ENCODE measurements around the gene LIPT2.

The LIPT2 gene

GRCh38 chr11:74462009-74462408 lies 31.5 kb downstream of the LIPT2 start:
- no peak overlapping the region for H3K4me2 ChIP-seq (ENCODE audit: insufficient read depth, low read length, poor library complexity, severe bottlenecking)
- H2AK5ac ChIP-seq (ENCODE audit: low read depth, low read length) = no peak overlapping the region
- H3K4ac ChIP-seq (ENCODE audit: low read length) = no peak overlapping the region
- no peak overlapping the region for H2BK5ac ChIP-seq (ENCODE audit: low read length)
- H3K79me1 ChIP-seq (ENCODE audit: low read depth, low read length) = no peaks in the 10 kb centered on the region
- DNase-seq (ENCODE audit: low spot score) = no peak
- H3K4me1 ChIP-seq (ENCODE audit: control insufficient read depth in 2 of 2, insufficient read depth in 1 of 2, low read depth in 1 of 2, low read length in 2 of 2) = peaks cover 0 to 11% of the 10 kb centered on the region in 2 donors
- no peak overlapping the region for H3K4me3 ChIP-seq (ENCODE audit: low read length in 2 of 2)
- H2BK15ac ChIP-seq (ENCODE audit: low read length) = peak overlapping the region; percentile 29
- no peak overlapping the region for H2BK12ac ChIP-seq (ENCODE audit: low read length)
- no peak overlapping the region for H3K18ac ChIP-seq (ENCODE audit: low read length)
- no peaks in the 10 kb centered on the region for H3K9me3 ChIP-seq (replicated peaks in 1 of 2; ENCODE audit: control insufficient read depth in 2 of 2, insufficient read depth in 1 of 2, low read depth in 1 of 2, low read length in 2 of 2)
- no peak overlapping the region for H3K14ac ChIP-seq (ENCODE audit: low read length)
- H3K27me3 ChIP-seq (ENCODE audit: control insufficient read depth in 3 of 3, insufficient read depth in 3 of 3, low read depth in 1 of 3, low read length in 3 of 3) = peaks cover 0 to 25% (median 4%) of the 10 kb centered on the region in 3 experiments
- H2BK120ac ChIP-seq (ENCODE audit: low read depth, low read length) = no peak overlapping the region
- H3K9ac ChIP-seq (ENCODE audit: low read depth, low read length, poor library complexity) = no peak overlapping the region
- H4K8ac ChIP-seq (ENCODE audit: low read depth, low read length) = no peak overlapping the region
- H3K23ac ChIP-seq (ENCODE audit: low read depth, low read length, poor library complexity) = no peak overlapping the region
- no peak overlapping the region for H4K91ac ChIP-seq (ENCODE audit: low read depth, low read length, poor library complexity)
- WGBS, 2 donors (ENCODE audit: extremely low coverage in 2 of 2, insufficient read length in 2 of 2, insufficient replicate concordance in 1 of 2) = no CpG with 5 or more reads among the region's 2 CpGs
- H2AFZ ChIP-seq (ENCODE audit: low read length) = peak overlapping the region; percentile 83
- no peak overlapping the region for H3K27ac ChIP-seq (replicated peaks; ENCODE audit: low read length)
- H3K36me3 ChIP-seq (replicated peaks in 1 of 2; ENCODE audit: control insufficient read depth in 2 of 2, insufficient read depth in 2 of 2, low read length in 2 of 2) = no peaks in the 10 kb centered on the region

DNA sequence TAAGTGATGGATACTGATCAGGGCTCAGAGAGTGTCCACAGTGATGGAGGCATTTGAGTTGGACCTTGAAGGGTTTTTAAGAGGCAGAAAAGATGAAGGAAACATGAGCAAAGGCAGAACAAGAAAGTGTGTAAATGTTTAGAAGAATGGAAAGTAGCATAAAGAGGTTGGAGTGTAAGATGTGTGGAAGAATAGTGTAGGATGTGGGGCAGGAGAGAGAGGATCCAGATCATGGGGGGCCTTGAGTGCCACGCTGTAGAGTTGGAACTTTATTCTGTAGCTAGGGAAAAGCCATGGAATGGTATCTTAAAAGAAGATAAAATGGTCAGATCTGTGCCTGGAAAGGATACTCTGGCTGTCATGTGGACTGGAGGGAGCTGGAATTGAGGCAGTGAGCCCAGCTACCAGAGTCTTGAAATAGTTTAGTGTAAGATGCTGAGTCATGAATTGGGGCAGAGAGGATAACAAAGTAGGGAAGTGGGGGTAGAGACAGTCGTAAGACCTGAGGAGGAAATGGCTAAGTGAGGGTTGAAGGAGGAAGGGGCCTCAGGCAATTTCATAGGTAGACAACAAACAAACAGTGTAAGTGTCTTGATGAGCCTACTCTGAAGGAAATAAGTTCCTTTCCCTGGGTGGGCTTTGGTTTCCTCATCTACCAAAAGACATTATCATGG lies 32.9 kb downstream of the LIPT2 start:
- H2BK120ac ChIP-seq (ENCODE audit: low read depth, low read length) = no peak overlapping the region
- H3K4ac ChIP-seq (ENCODE audit: low read length) = no peak overlapping the region
- no peak overlapping the region for H4K91ac ChIP-seq (ENCODE audit: low read depth, low read length, poor library complexity)
- no peak overlapping the region for H3K23ac ChIP-seq (ENCODE audit: low read depth, low read length, poor library complexity)
- H2BK5ac ChIP-seq (ENCODE audit: low read length) = no peak overlapping the region
- H3K4me3 ChIP-seq (ENCODE audit: low read length in 2 of 2) = no peak overlapping the region
- no peak overlapping the region for H2BK12ac ChIP-seq (ENCODE audit: low read length)
- H2AFZ ChIP-seq (ENCODE audit: low read length) = no peak overlapping the region
- no peaks in the 10 kb centered on the region for H3K36me3 ChIP-seq (replicated peaks in 1 of 2; ENCODE audit: control insufficient read depth in 2 of 2, insufficient read depth in 2 of 2, low read length in 2 of 2)
- no peak overlapping the region for H4K8ac ChIP-seq (ENCODE audit: low read depth, low read length)
- no peak overlapping the region for H3K27ac ChIP-seq (replicated peaks; ENCODE audit: low read length)
- no peak overlapping the region for H2BK15ac ChIP-seq (ENCODE audit: low read length)
- no peak overlapping the region for H3K18ac ChIP-seq (ENCODE audit: low read length)
- no peaks in the 10 kb centered on the region for H3K79me1 ChIP-seq (ENCODE audit: low read depth, low read length)
- no peak overlapping the region for H3K9ac ChIP-seq (ENCODE audit: low read depth, low read length, poor library complexity)
- no peak overlapping the region for H2AK5ac ChIP-seq (ENCODE audit: low read depth, low read length)
- H3K4me2 ChIP-seq (ENCODE audit: insufficient read depth, low read length, poor library complexity, severe bottlenecking) = no peak overlapping the region
- no peak overlapping the region for H3K14ac ChIP-seq (ENCODE audit: low read length)
- H3K9me3 ChIP-seq (replicated peaks in 1 of 2; ENCODE audit: control insufficient read depth in 2 of 2, insufficient read depth in 1 of 2, low read depth in 1 of 2, low read length in 2 of 2) = no peaks in the 10 kb centered on the region
- H3K27me3 ChIP-seq (ENCODE audit: control insufficient read depth in 3 of 3, insufficient read depth in 3 of 3, low read depth in 1 of 3, low read length in 3 of 3) = peaks cover 0 to 21% (median 0%) of the 10 kb centered on the region in 3 experiments
- H3K4me1 ChIP-seq (ENCODE audit: control insufficient read depth in 2 of 2, insufficient read depth in 1 of 2, low read depth in 1 of 2, low read length in 2 of 2) = peaks cover 0 to 8% of the 10 kb centered on the region in 2 donors
- WGBS, 2 donors (ENCODE audit: extremely low coverage in 2 of 2, insufficient read length in 2 of 2, insufficient replicate concordance in 1 of 2) = no CpG with 5 or more reads among the region's 2 CpGs
- no peak for DNase-seq (ENCODE audit: low spot score)

DNA sequence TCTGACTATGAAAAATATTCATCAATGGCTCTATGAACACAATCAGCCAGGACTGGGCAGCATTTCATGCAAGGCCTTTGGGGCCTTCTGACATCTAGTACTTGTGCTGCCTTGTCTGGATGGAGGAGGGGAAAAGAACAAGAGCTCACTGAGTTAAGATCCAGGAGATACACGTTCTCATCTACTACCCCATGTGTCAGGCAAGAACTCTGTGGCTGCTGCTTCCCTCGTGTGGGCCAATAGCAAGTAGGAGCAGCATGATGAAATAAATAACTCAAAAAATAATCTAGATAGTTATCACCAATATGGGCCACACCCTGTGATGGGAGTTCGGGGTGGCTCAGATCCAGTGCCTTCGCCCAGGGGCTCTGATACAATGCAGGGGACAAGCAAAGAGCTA lies 33.5 kb downstream of the LIPT2 start:
- no peak overlapping the region for H2BK15ac ChIP-seq (ENCODE audit: low read length)
- no peak for DNase-seq (ENCODE audit: low spot score)
- no peaks in the 10 kb centered on the region for H3K79me1 ChIP-seq (ENCODE audit: low read depth, low read length)
- H3K14ac ChIP-seq (ENCODE audit: low read length) = no peak overlapping the region
- peaks cover 0 to 8% of the 10 kb centered on the region in 2 donors for H3K4me1 ChIP-seq (ENCODE audit: control insufficient read depth in 2 of 2, insufficient read depth in 1 of 2, low read depth in 1 of 2, low read length in 2 of 2)
- H4K91ac ChIP-seq (ENCODE audit: low read depth, low read length, poor library complexity) = no peak overlapping the region
- H3K36me3 ChIP-seq (replicated peaks in 1 of 2; ENCODE audit: control insufficient read depth in 2 of 2, insufficient read depth in 2 of 2, low read length in 2 of 2) = no peaks in the 10 kb centered on the region
- H2BK5ac ChIP-seq (ENCODE audit: low read length) = no peak overlapping the region
- no peak overlapping the region for H4K8ac ChIP-seq (ENCODE audit: low read depth, low read length)
- no peak overlapping the region for H3K4me2 ChIP-seq (ENCODE audit: insufficient read depth, low read length, poor library complexity, severe bottlenecking)
- H2BK120ac ChIP-seq (ENCODE audit: low read depth, low read length) = no peak overlapping the region
- WGBS, 2 donors (ENCODE audit: extremely low coverage in 2 of 2, insufficient read length in 2 of 2, insufficient replicate concordance in 1 of 2) = no CpG with 5 or more reads among the region's 4 CpGs
- no peak overlapping the region for H2BK12ac ChIP-seq (ENCODE audit: low read length)
- H3K27me3 ChIP-seq (ENCODE audit: control insufficient read depth in 3 of 3, insufficient read depth in 3 of 3, low read depth in 1 of 3, low read length in 3 of 3) = peaks cover 0 to 17% (median 0%) of the 10 kb centered on the region in 3 experiments
- no peak overlapping the region for H3K27ac ChIP-seq (replicated peaks; ENCODE audit: low read length)
- H3K9me3 ChIP-seq (replicated peaks in 1 of 2; ENCODE audit: control insufficient read depth in 2 of 2, insufficient read depth in 1 of 2, low read depth in 1 of 2, low read length in 2 of 2) = no peaks in the 10 kb centered on the region
- no peak overlapping the region for H2AFZ ChIP-seq (ENCODE audit: low read length)
- no peak overlapping the region for H3K23ac ChIP-seq (ENCODE audit: low read depth, low read length, poor library complexity)
- no peak overlapping the region for H2AK5ac ChIP-seq (ENCODE audit: low read depth, low read length)
- H3K18ac ChIP-seq (ENCODE audit: low read length) = no peak overlapping the region
- no peak overlapping the region for H3K9ac ChIP-seq (ENCODE audit: low read depth, low read length, poor library complexity)
- H3K4me3 ChIP-seq (ENCODE audit: low read length in 2 of 2) = no peak overlapping the region
- H3K4ac ChIP-seq (ENCODE audit: low read length) = no peak overlapping the region

DNA sequence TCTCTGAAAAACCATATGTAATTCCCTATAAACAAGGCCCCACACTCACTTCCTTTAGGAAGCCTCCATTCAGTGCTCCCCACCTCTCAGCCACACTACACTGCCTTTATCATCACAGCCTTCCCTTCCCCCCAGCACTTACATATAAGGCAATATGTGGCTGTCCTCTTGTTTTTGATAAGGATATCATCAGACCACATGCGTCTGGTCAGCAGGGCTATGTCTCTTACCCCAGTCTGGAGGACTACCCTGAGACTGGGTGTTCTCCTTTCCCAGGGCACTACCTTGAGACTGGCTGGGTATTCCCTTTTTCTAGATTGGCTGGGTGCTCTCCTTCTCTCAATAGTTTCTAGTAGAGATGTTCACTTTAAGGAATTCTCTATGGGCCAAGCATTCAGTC lies 33.9 kb downstream of the LIPT2 start:
- H3K79me1 ChIP-seq (ENCODE audit: low read depth, low read length) = no peaks in the 10 kb centered on the region
- no CpG with 5 or more reads among the region's 1 CpG for WGBS, 2 donors (ENCODE audit: extremely low coverage in 2 of 2, insufficient read length in 2 of 2, insufficient replicate concordance in 1 of 2)

More for the DNA sequence above, 33.9 kb downstream of the LIPT2 start:
- peaks cover 0 to 8% of the 10 kb centered on the region in 2 donors for H3K4me1 ChIP-seq (ENCODE audit: control insufficient read depth in 2 of 2, insufficient read depth in 1 of 2, low read depth in 1 of 2, low read length in 2 of 2)
- no peak overlapping the region for H2AFZ ChIP-seq (ENCODE audit: low read length)
- H4K8ac ChIP-seq (ENCODE audit: low read depth, low read length) = no peak overlapping the region
- H3K27me3 ChIP-seq (ENCODE audit: control insufficient read depth in 3 of 3, insufficient read depth in 3 of 3, low read depth in 1 of 3, low read length in 3 of 3) = peaks cover 0 to 13% (median 0%) of the 10 kb centered on the region in 3 experiments
- no peak overlapping the region for H2AK5ac ChIP-seq (ENCODE audit: low read depth, low read length)
- H3K4me2 ChIP-seq (ENCODE audit: insufficient read depth, low read length, poor library complexity, severe bottlenecking) = no peak overlapping the region
- H2BK12ac ChIP-seq (ENCODE audit: low read length) = no peak overlapping the region
- H3K36me3 ChIP-seq (replicated peaks in 1 of 2; ENCODE audit: control insufficient read depth in 2 of 2, insufficient read depth in 2 of 2, low read length in 2 of 2) = no peaks in the 10 kb centered on the region
- no peak overlapping the region for H3K4ac ChIP-seq (ENCODE audit: low read length)
- no peaks in the 10 kb centered on the region for H3K9me3 ChIP-seq (replicated peaks in 1 of 2; ENCODE audit: control insufficient read depth in 2 of 2, insufficient read depth in 1 of 2, low read depth in 1 of 2, low read length in 2 of 2)
- H2BK5ac ChIP-seq (ENCODE audit: low read length) = no peak overlapping the region
- H3K9ac ChIP-seq (ENCODE audit: low read depth, low read length, poor library complexity) = no peak overlapping the region
- no peak overlapping the region for H2BK15ac ChIP-seq (ENCODE audit: low read length)
- H4K91ac ChIP-seq (ENCODE audit: low read depth, low read length, poor library complexity) = no peak overlapping the region
- H3K27ac ChIP-seq (replicated peaks; ENCODE audit: low read length) = no peak overlapping the region
- H3K23ac ChIP-seq (ENCODE audit: low read depth, low read length, poor library complexity) = no peak overlapping the region
- no peak overlapping the region for H2BK120ac ChIP-seq (ENCODE audit: low read depth, low read length)
- no peak overlapping the region for H3K14ac ChIP-seq (ENCODE audit: low read length)
- no peak overlapping the region for H3K18ac ChIP-seq (ENCODE audit: low read length)
- no peak for DNase-seq (ENCODE audit: low spot score)
- no peak overlapping the region for H3K4me3 ChIP-seq (ENCODE audit: low read length in 2 of 2)

Measured in neuronal stem cell (in vitro differentiated cells).